Common myeloid progenitor, CD34-positive (primary cell): Measurements from ENCODE around the gene MESD. TPM values are rescaled to one million over a fixed set of nuclear protein-coding genes. Genes with fewer than 3 reads are reported as not detected.
A peak's percentile ranks its signal among the peaks of the same experiment; 100 is the strongest.

Source experiments
- CTCF ChIA-PET: fragments of 350-600 bp; sonication (Branson Sonifier 250); formaldehyde crosslinking; loops from one replicate; lab custom pipeline; 2021; ENCODE audit warnings: antibody characterized with exemption; lab: Charles Lee
- POLR2A ChIA-PET: fragments of 350-600 bp; sonication (Branson Sonifier 250); formaldehyde crosslinking; loops from one replicate; lab custom pipeline; 2021; ENCODE audit warnings: antibody characterized with exemption; lab: Charles Lee
- DNase-seq, 3 donors: peaks; one replicate each; pipeline versions ENCODE4 v3.0.0 to v3.0.0-alpha.2; 2013
- H3K27ac ChIP-seq, 2 experiments: 1 replicate in 1 of 2; 2 replicates in 1 of 2; pipeline ENCODE4 v1.7.0; 2013; ENCODE audit warnings: inconsistent platforms in 2 of 2, low read length in 2 of 2, mild to moderate bottlenecking in 2 of 2, low read depth in 1 of 2, moderate library complexity in 1 of 2; ENCODE audit not compliant: severe bottlenecking in 2 of 2, insufficient read depth in 1 of 2, poor library complexity in 1 of 2
- H3K27me3 ChIP-seq, 5 experiments: replicated peaks in 2 of 5; 1 replicate in 3 of 5; 2 replicates in 2 of 5; pipeline versions ENCODE4 v1.6.1 to v1.7.0; 2013; ENCODE audit warnings: low read length in 4 of 5, mild to moderate bottlenecking in 2 of 5, moderate library complexity in 2 of 5, inconsistent platforms in 1 of 5; ENCODE audit not compliant: insufficient read depth in 5 of 5, control insufficient read depth in 4 of 5
- H3K36me3 ChIP-seq, 4 experiments: 1 replicate in 2 of 4; 2 replicates in 2 of 4; pipeline versions ENCODE4 v1.6.1 to v1.7.0; 2013; ENCODE audit warnings: low read length in 3 of 4, control low read depth in 1 of 4, mild to moderate bottlenecking in 1 of 4; ENCODE audit not compliant: control insufficient read depth in 4 of 4, insufficient read depth in 4 of 4
- H3K4me1 ChIP-seq, 4 experiments: 1 replicate in 3 of 4; 2 replicates in 1 of 4; pipeline versions ENCODE4 v1.6.1 to v1.7.1; 2013; ENCODE audit warnings: low read length in 3 of 4, mild to moderate bottlenecking in 3 of 4, control low read depth in 1 of 4, inconsistent platforms in 1 of 4, moderate library complexity in 1 of 4; ENCODE audit not compliant: control insufficient read depth in 4 of 4, insufficient read depth in 4 of 4; ENCODE audit errors: control extremely low read depth in 1 of 4
- H3K4me3 ChIP-seq, 7 experiments: 1 replicate in 4 of 7; 2 replicates in 3 of 7; pipeline versions ENCODE4 v1.5.1 to v1.7.0; 2013; ENCODE audit warnings: mild to moderate bottlenecking in 7 of 7, low read length in 6 of 7, moderate library complexity in 6 of 7, inconsistent platforms in 2 of 7, low read depth in 2 of 7, control low read depth in 1 of 7; ENCODE audit not compliant: insufficient read depth in 4 of 7, control insufficient read depth in 1 of 7; ENCODE audit errors: extremely low read depth in 1 of 7
- H3K9me3 ChIP-seq, 5 experiments: 1 replicate in 4 of 5; 2 replicates in 1 of 5; pipeline versions ENCODE4 v1.6.1 to v1.7.1; 2013; ENCODE audit warnings: low read length in 4 of 5, mild to moderate bottlenecking in 2 of 5, inconsistent platforms in 1 of 5, low read depth in 1 of 5, moderate library complexity in 1 of 5; ENCODE audit not compliant: control insufficient read depth in 4 of 5, insufficient read depth in 2 of 5; ENCODE audit errors: control extremely low read depth in 1 of 5
- WGBS: methylation state at CpG from one replicate; pipeline ENCODE4 v1.1.5; 2013; ENCODE audit not compliant: insufficient coverage; 5-methylcytosine and 5-hydroxymethylcytosine counted together
- polyA plus RNA-seq: library from polyadenylated mRNA; unstranded; fragments of 120-200 nt; gene quantifications from one replicate; pipeline ENCODE4 v1.2.1, GENCODE V29; 2013

MESD gene
- 20.0 TPM for polyA plus RNA-seq

GRCh38 chr15:80989518-80990478 is at the start of gene MESD:
TSS of gene MESD (minus strand) at chr15:80989819. CDS start at chr15:80989791, 28 bp downstream.
- H3K27ac ChIP-seq = peak within 1 kb of the TSS; percentile 74 to 91
- WGBS = 1% methylated on average over 43 of the region's 63 CpGs
- H3K4me1 ChIP-seq = peaks cover 14 to 56% (median 43%) of the 10 kb centered on the region in 4 experiments
- H3K27me3 ChIP-seq = no peaks in the 10 kb centered on the region
- H3K4me3 ChIP-seq = peak within 1 kb of the TSS; percentile 82 to 99 (median 94)
- peak; percentile 94 to 97 (median 96) for DNase-seq
- ChIA-PET CTCF (interaction anchor here (0.8 to 2.0 kb wide), 3 partner anchors 8 to 276 kb away, joined by 3 to 7 read pairs (median 4); no protein-coding TSS in a partner anchor), POLR2A (interaction anchor here (0.5 kb wide), 1 partner anchor 1056 kb away, joined by 3 read pairs; the partner anchor contains the start of gene MEX3B)
- H3K36me3 ChIP-seq = no peaks in the 10 kb centered on the region
- H3K9me3 ChIP-seq = no peaks in the 10 kb centered on the region

GRCh38 chr15:81038975-81039607 is 49.5 kb upstream of the MESD start:
- H3K27me3 ChIP-seq = no peaks in the 10 kb centered on the region
- DNase-seq = peak in 2 of 3 donors; percentile 42 to 53
- CTCF ChIA-PET = interaction anchor here (0.9 to 2.4 kb wide), 4 partner anchors 9 to 67 kb away, joined by 3 to 13 read pairs (median 4); no protein-coding TSS in a partner anchor
- no peaks in the 10 kb centered on the region for H3K9me3 ChIP-seq
- POLR2A ChIA-PET = interaction anchor here (1.0 to 1.2 kb wide), 2 partner anchors 15 to 45 kb away, joined by 3 to 4 read pairs; no protein-coding TSS in a partner anchor
- WGBS = 15% methylated on average over 4 of the region's 4 CpGs
- H3K36me3 ChIP-seq = no peaks in the 10 kb centered on the region
- peaks cover 0 to 27% (median 20%) of the 10 kb centered on the region in 4 experiments for H3K4me1 ChIP-seq
- peak overlapping the region in 2 of 7 experiments; percentile 11 to 27 for H3K4me3 ChIP-seq
- H3K27ac ChIP-seq = no peak overlapping the region

GRCh38 chr15:81037952-81038743 is 48.5 kb upstream of the MESD start:
- no peak overlapping the region for H3K27ac ChIP-seq
- H3K4me1 ChIP-seq = peaks cover 0 to 24% (median 18%) of the 10 kb centered on the region in 4 experiments
- WGBS = 100% methylated on average over 4 of the region's 14 CpGs
- DNase-seq = no peak
- H3K9me3 ChIP-seq = no peaks in the 10 kb centered on the region
- ChIA-PET POLR2A (no interaction called here), CTCF (interaction anchor here (1.3 kb wide), 1 partner anchor 8 kb away, joined by 5 read pairs; no protein-coding TSS in a partner anchor)
- no peaks in the 10 kb centered on the region for H3K27me3 ChIP-seq
- H3K4me3 ChIP-seq = no peak overlapping the region
- H3K36me3 ChIP-seq = no peaks in the 10 kb centered on the region

- Histone ChIP-seq H3K9me3 (peaks cover 0 to 4% (median 0%) of the 10 kb centered on the region in 5 experiments), H3K27me3 (no peaks in the 10 kb centered on the region), H3K36me3 (no peaks in the 10 kb centered on the region), H3K4me3 (no peak overlapping the region), H3K27ac (no peak overlapping the region), H3K4me1 (peaks cover 0 to 11% (median 3%) of the 10 kb centered on the region in 4 experiments)
- no peak for DNase-seq
- WGBS = 7% methylated on average over 2 of the region's 2 CpGs
- CTCF ChIA-PET = no interaction called here
- POLR2A ChIA-PET = interaction anchor here (0.6 kb wide), 1 partner anchor 1166 kb away, joined by 3 read pairs; no protein-coding TSS in a partner anchor
These were observed 43.9 kb upstream of the MESD start for GRCh38 chr15:81033508-81033907.

GRCh38 chr15:81032818-81033217 is 43.2 kb upstream of the MESD start:
- no peaks in the 10 kb centered on the region for H3K27me3 ChIP-seq
- 80% methylated on average over 1 of the region's 1 CpG for WGBS
- peaks cover 0 to 4% (median 0%) of the 10 kb centered on the region in 5 experiments for H3K9me3 ChIP-seq
- H3K27ac ChIP-seq = no peak overlapping the region
- H3K4me1 ChIP-seq = peaks cover 0 to 8% (median 3%) of the 10 kb centered on the region in 4 experiments
- ChIA-PET POLR2A (no interaction called here), CTCF (interaction anchor here (0.7 kb wide), 1 partner anchor 24 kb away, joined by 3 read pairs; no protein-coding TSS in a partner anchor)
- H3K36me3 ChIP-seq = no peaks in the 10 kb centered on the region
- peak in 1 of 3 donors; percentile 20 for DNase-seq
- no peak overlapping the region for H3K4me3 ChIP-seq

- CTCF ChIA-PET = interaction anchor here (0.7 to 1.3 kb wide), 3 partner anchors 24 to 60 kb away, joined by 3 to 4 read pairs (median 3); no protein-coding TSS in a partner anchor
These were observed 42.7 kb upstream of the MESD start for GRCh38 chr15:81032355-81032754.

More at GRCh38 chr15:81032355-81032754, 42.7 kb upstream of the MESD start:
- Histone ChIP-seq H3K27me3 (no peaks in the 10 kb centered on the region), H3K4me1 (peaks cover 0 to 8% (median 3%) of the 10 kb centered on the region in 4 experiments), H3K4me3 (no peak overlapping the region), H3K27ac (no peak overlapping the region), H3K36me3 (no peaks in the 10 kb centered on the region), H3K9me3 (peaks cover 0 to 4% (median 0%) of the 10 kb centered on the region in 5 experiments)
- POLR2A ChIA-PET = no interaction called here
- 100% methylated on average over 3 of the region's 4 CpGs for WGBS
- no peak for DNase-seq
